CD14-positive monocyte (primary cell): Measurements from ENCODE around the gene OSGEP. TPM values are rescaled to one million over a fixed set of nuclear protein-coding genes. Genes with fewer than 3 reads are reported as not detected.

Experiments
- DNase-seq, 3 donors: peaks; one replicate each; pipeline ENCODE4 v3.0.0-alpha.2; 2011 to 2022
- H2AFZ ChIP-seq: 2 replicates; pipeline ENCODE4 v1.6.0; 2012; ENCODE audit warnings: mild to moderate bottlenecking, low read depth, low read length, inconsistent platforms; ENCODE audit not compliant: insufficient read depth, poor library complexity, severe bottlenecking
- H3K27ac ChIP-seq, 2 donors: 1 replicate in 1 of 2; 2 replicates in 1 of 2; pipeline ENCODE4 v1.5.1; 2012 to 2013; ENCODE audit warnings: low read length in 2 of 2, control low read depth in 1 of 2, inconsistent platforms in 1 of 2, low read depth in 1 of 2, mild to moderate bottlenecking in 1 of 2
- H3K27me3 ChIP-seq, 2 donors: one replicate each; pipeline versions ENCODE4 v1.6.0 to v1.6.1; 2011 to 2013; ENCODE audit warnings: low read length in 2 of 2; ENCODE audit not compliant: control insufficient read depth in 2 of 2, insufficient read depth in 2 of 2
- H3K36me3 ChIP-seq, 2 donors: replicated peaks in 1 of 2; 1 replicate in 1 of 2; 2 replicates in 1 of 2; pipeline versions ENCODE4 v1.5.1 to v1.6.1; 2012 to 2013; ENCODE audit warnings: low read length in 2 of 2, control low read depth in 1 of 2, inconsistent platforms in 1 of 2, mild to moderate bottlenecking in 1 of 2; ENCODE audit not compliant: insufficient read depth in 2 of 2, control insufficient read depth in 1 of 2
- H3K4me1 ChIP-seq, 2 donors: 1 replicate in 1 of 2; 2 replicates in 1 of 2; pipeline versions ENCODE4 v1.5.1 to v1.6.1; 2012 to 2013; ENCODE audit warnings: low read length in 2 of 2, control low read depth in 1 of 2, inconsistent platforms in 1 of 2, mild to moderate bottlenecking in 1 of 2, moderate library complexity in 1 of 2; ENCODE audit not compliant: insufficient read depth in 2 of 2, control insufficient read depth in 1 of 2
- H3K4me2 ChIP-seq: replicated peaks from 2 replicates; pipeline ENCODE3; 2012; ENCODE audit warnings: low read length, moderate library complexity, mild to moderate bottlenecking; ENCODE audit not compliant: poor library complexity, severe bottlenecking; ENCODE audit errors: extremely low read depth
- H3K4me3 ChIP-seq, 3 experiments: fragments of 200-600 bp in 1 of 3; sonication (generic) in 1 of 3; replicated peaks in 1 of 3; 1 replicate in 2 of 3; 2 replicates in 1 of 3; pipeline ENCODE4 v1.5.1; 2011 to 2013; ENCODE audit warnings: low read length in 3 of 3, mild to moderate bottlenecking in 3 of 3, control low read depth in 2 of 3, low read depth in 2 of 3, inconsistent platforms in 1 of 3, moderate library complexity in 1 of 3
- H3K79me2 ChIP-seq: 2 replicates; pipeline ENCODE4 v1.6.0; 2012; ENCODE audit warnings: mild to moderate bottlenecking, control low read depth, inconsistent platforms, low read length, moderate library complexity; ENCODE audit not compliant: insufficient read depth
- H3K9ac ChIP-seq: 2 replicates; pipeline ENCODE4 v1.6.0; 2017; ENCODE audit warnings: low read length, mild to moderate bottlenecking; ENCODE audit not compliant: insufficient read depth, poor library complexity, severe bottlenecking
- H3K9me3 ChIP-seq, 2 donors: replicated peaks in 1 of 2; 1 replicate in 1 of 2; 2 replicates in 1 of 2; pipeline versions ENCODE4 v1.5.1 to v1.6.1; 2012 to 2013; ENCODE audit warnings: low read length in 2 of 2, control low read depth in 1 of 2; ENCODE audit not compliant: control insufficient read depth in 1 of 2, insufficient read depth in 1 of 2
- H4K20me1 ChIP-seq: 2 replicates; pipeline ENCODE4 v1.6.0; 2012; ENCODE audit warnings: mild to moderate bottlenecking, low read length, control low read depth, moderate library complexity; ENCODE audit not compliant: insufficient read depth
- H3K27ac Mint-ChIP-seq, 7 donors: one replicate each; pipeline ENCODE4 v1.8.0; 2020; ENCODE audit warnings: mild to moderate bottlenecking in 7 of 7, mixed read lengths in 7 of 7, moderate library complexity in 6 of 7, inconsistent platforms in 2 of 7
- H3K27me3 Mint-ChIP-seq, 3 donors: one replicate each; pipeline ENCODE4 v1.8.0; 2021 to 2022; ENCODE audit warnings: low read depth in 3 of 3, mild to moderate bottlenecking in 3 of 3, mixed read lengths in 3 of 3, moderate library complexity in 3 of 3, inconsistent platforms in 1 of 3
- H3K36me3 Mint-ChIP-seq, 2 donors: one replicate each; pipeline ENCODE4 v1.8.0; 2020; ENCODE audit warnings: mixed read lengths in 2 of 2, inconsistent platforms in 1 of 2, mild to moderate bottlenecking in 1 of 2
- H3K4me1 Mint-ChIP-seq: one replicate; pipeline ENCODE4 v1.8.0; 2020; ENCODE audit warnings: mild to moderate bottlenecking, mixed read lengths
- H3K4me3 Mint-ChIP-seq, 2 donors: one replicate each; pipeline ENCODE4 v1.8.0; 2020; ENCODE audit warnings: mild to moderate bottlenecking in 2 of 2, mixed read lengths in 2 of 2, moderate library complexity in 1 of 2
- H3K9me3 Mint-ChIP-seq, 7 donors: one replicate each; pipeline ENCODE4 v1.8.0; 2020 to 2022; ENCODE audit warnings: mixed read lengths in 7 of 7, mild to moderate bottlenecking in 6 of 7, moderate library complexity in 6 of 7, inconsistent platforms in 2 of 7
- WGBS: methylation state at CpG from one replicate; pipeline ENCODE4 v1.1.5; 2013; ENCODE audit warnings: missing lambda C conversion rate; ENCODE audit not compliant: insufficient coverage; 5-methylcytosine and 5-hydroxymethylcytosine counted together
- intact Hi-C, 2 donors: fragments of 100-400 bp; cut with micrococcal nuclease; formaldehyde crosslinking; loops; one replicate each; pipeline versions ENCODE4 v1.15.0 to v1.15.1; 2023
- polyA plus RNA-seq, 3 donors: library from polyadenylated mRNA; depleted of rRNA in 1 of 3; unstranded in 2 of 3; stranded (reverse) in 1 of 3; fragments of 300-500 nt in 2 of 3; fragments of >200 nt in 1 of 3; fragmentation: Illumina TruSeq in 2 of 3; gene quantifications; 1 replicate in 2 of 3; 2 replicates in 1 of 3; pipeline ENCODE4 v1.2.3, GENCODE V29; 2012 to 2021
- TF ChIP-seq, protein P1 (sequence below): fragments of 200-600 bp; IDR thresholded peaks from one replicate; pipeline ENCODE4 v1.8.0; 2022; ENCODE audit warnings: antibody characterized with exemption, mild to moderate bottlenecking

Gene OSGEP
- polyA plus RNA-seq, 3 donors: 34.7 to 112 (median 40.0) TPM

DNA sequence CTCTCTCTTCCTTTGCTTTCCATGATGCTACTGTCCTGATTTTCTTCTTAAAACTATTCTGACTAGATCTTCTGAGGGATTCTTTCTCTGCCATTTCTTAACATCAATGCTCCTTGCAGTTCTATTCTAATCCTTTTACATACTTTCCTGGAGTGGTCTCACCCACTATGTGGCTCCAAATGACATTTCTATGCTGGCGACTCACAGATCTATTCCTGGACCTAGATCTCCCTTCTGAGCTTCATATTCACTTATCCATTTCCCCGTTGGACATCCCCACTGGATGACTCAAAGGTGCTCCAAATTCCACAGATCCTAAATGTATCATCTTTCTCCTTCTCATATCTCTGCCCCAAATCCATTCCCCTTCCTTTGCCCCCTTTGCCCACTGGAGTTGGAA, 45.4 kb downstream of the OSGEP start:
- intact Hi-C loops: no loop called here
- H3K4me1 Mint-ChIP-seq: peaks cover 41% of the 10 kb centered on the region
- H3K9me3 Mint-ChIP-seq: no peaks in the 10 kb centered on the region
- TF ChIP-seq, protein P1, sequence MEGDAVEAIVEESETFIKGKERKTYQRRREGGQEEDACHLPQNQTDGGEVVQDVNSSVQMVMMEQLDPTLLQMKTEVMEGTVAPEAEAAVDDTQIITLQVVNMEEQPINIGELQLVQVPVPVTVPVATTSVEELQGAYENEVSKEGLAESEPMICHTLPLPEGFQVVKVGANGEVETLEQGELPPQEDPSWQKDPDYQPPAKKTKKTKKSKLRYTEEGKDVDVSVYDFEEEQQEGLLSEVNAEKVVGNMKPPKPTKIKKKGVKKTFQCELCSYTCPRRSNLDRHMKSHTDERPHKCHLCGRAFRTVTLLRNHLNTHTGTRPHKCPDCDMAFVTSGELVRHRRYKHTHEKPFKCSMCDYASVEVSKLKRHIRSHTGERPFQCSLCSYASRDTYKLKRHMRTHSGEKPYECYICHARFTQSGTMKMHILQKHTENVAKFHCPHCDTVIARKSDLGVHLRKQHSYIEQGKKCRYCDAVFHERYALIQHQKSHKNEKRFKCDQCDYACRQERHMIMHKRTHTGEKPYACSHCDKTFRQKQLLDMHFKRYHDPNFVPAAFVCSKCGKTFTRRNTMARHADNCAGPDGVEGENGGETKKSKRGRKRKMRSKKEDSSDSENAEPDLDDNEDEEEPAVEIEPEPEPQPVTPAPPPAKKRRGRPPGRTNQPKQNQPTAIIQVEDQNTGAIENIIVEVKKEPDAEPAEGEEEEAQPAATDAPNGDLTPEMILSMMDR: no peak
- Histone ChIP-seq H3K36me3 (peaks cover 44 to 51% of the 10 kb centered on the region in 2 donors), H3K27me3 (no peaks in the 10 kb centered on the region), H3K4me1 (peaks cover 17 to 20% of the 10 kb centered on the region in 2 donors), H3K9ac (no peak overlapping the region), H3K27ac (no peak overlapping the region), H4K20me1 (peaks cover 86% of the 10 kb centered on the region), H3K79me2 (peaks cover 90% of the 10 kb centered on the region), H3K4me2 (no peak overlapping the region), H3K9me3 (no peaks in the 10 kb centered on the region), H2AFZ (no peak overlapping the region), H3K4me3 (no peak overlapping the region)
- peaks cover 0 to 1% (median 0%) of the 10 kb centered on the region in 3 donors for H3K27me3 Mint-ChIP-seq
- H3K36me3 Mint-ChIP-seq: peaks cover 47 to 49% of the 10 kb centered on the region in 2 donors
- H3K4me3 Mint-ChIP-seq: no peak overlapping the region
- no peak for DNase-seq
- WGBS: 100% methylated on average over 1 of the region's 2 CpGs
- peak overlapping the region in 1 of 7 donors; percentile 67 for H3K27ac Mint-ChIP-seq

DNA sequence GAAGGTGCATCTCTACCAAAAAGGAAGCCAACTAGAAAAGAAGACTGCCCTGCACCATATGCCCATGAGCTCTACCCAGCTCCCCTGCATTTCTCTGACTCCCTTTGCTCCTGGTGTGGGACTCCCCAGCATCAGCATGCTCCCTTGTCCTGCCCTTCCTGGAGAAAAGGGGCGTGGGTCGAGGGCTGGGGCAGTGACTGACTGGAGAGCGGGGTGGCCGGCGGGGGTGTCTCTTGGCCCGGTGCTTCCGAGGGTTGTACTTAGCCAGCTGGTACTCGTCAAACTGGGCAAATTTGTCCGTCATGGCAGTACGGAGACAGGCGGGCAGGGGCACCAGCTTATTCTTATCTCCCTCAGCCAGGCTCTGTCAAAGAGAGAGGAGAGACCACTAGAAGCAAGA, 51.1 kb downstream of the OSGEP start:
- Mint-ChIP-seq H3K27me3 (no peaks in the 10 kb centered on the region), H3K4me1 (peaks cover 9% of the 10 kb centered on the region), H3K4me3 (no peak overlapping the region), H3K9me3 (no peaks in the 10 kb centered on the region), H3K36me3 (peaks cover 86 to 95% of the 10 kb centered on the region in 2 donors), H3K27ac (peak overlapping the region in 2 of 7 donors; percentile 11 to 46)
- H4K20me1 ChIP-seq: peaks cover 93% of the 10 kb centered on the region
- H3K4me2 ChIP-seq: no peak overlapping the region
- H2AFZ ChIP-seq: no peak overlapping the region
- no peaks in the 10 kb centered on the region for H3K9me3 ChIP-seq
- WGBS: 97% methylated on average over 11 of the region's 11 CpGs
- no peaks in the 10 kb centered on the region for H3K4me1 ChIP-seq
- H3K36me3 ChIP-seq: peaks cover 98 to 99% of the 10 kb centered on the region in 2 donors
- no peak overlapping the region for H3K4me3 ChIP-seq
- no peaks in the 10 kb centered on the region for H3K27me3 ChIP-seq
- no peak overlapping the region for H3K27ac ChIP-seq
- peaks cover 36% of the 10 kb centered on the region for H3K79me2 ChIP-seq
- DNase-seq: no peak
- intact Hi-C loops: no loop called here
- TF ChIP-seq, protein P1: no peak
- no peak overlapping the region for H3K9ac ChIP-seq
